PC-3 (cell line): ENCODE results near the gene LNPEP. TPM values are rescaled to one million over a fixed set of nuclear protein-coding genes. Genes with fewer than 3 reads are reported as not detected.

Source experiments
- ATAC-seq: fragments of 200-7000 bp; cut with Tn5 transposase; 2 replicates; pipeline ENCODE4 v1.9.1; 2020; ENCODE audit warnings: mild to moderate bottlenecking, moderate library complexity
- BruUV-seq: library from RNA; stranded (reverse); fragments of 400-500 nt; replicated peaks from 2 replicates; lab custom pipeline; 2021; lab: Mats Ljungman, UMichigan
- CTCF ChIA-PET: fragments of 300-600 bp; sonication (Branson Sonifier 250); formaldehyde crosslinking; loops from one replicate; lab custom pipeline; 2022; ENCODE audit warnings: antibody characterized with exemption; lab: Charles Lee
- POLR2A ChIA-PET: fragments of 300-600 bp; sonication (Branson Sonifier 250); formaldehyde crosslinking; loops from one replicate; lab custom pipeline; 2022; ENCODE audit warnings: antibody characterized with exemption; ENCODE audit not compliant: unreplicated experiment; lab: Charles Lee
- DNase-seq: peaks from one replicate; pipeline ENCODE4 v3.0.0-alpha.2; 2015
- H2AFZ ChIP-seq: fragments of 300-600 bp; sonication (generic); 2 replicates; pipeline ENCODE4 v1.6.0; 2016; ENCODE audit warnings: antibody characterized with exemption, low read length
- H3F3A ChIP-seq: fragments of 300-600 bp; sonication (generic); one replicate; pipeline ENCODE4 v1.6.0; 2017; ENCODE audit warnings: antibody characterized with exemption, low read length, control low read depth, mild to moderate bottlenecking; ENCODE audit not compliant: unreplicated experiment
- H3K27ac ChIP-seq: fragments of 300-600 bp; sonication (generic); 2 replicates; pipeline ENCODE4 v1.5.1; 2016; ENCODE audit warnings: mild to moderate bottlenecking, low read length
- H3K27me3 ChIP-seq: fragments of 300-600 bp; sonication (generic); 2 replicates; pipeline ENCODE4 v1.6.1; 2016; ENCODE audit warnings: low read length, mixed read lengths
- H3K36me3 ChIP-seq: fragments of 300-600 bp; sonication (generic); 2 replicates; pipeline ENCODE4 v1.6.1; 2016; ENCODE audit warnings: low read depth, mixed run types, low read length, mixed read lengths
- H3K4me1 ChIP-seq: fragments of 300-600 bp; sonication (generic); 2 replicates; pipeline ENCODE4 v1.5.1; 2016; ENCODE audit warnings: low read length; ENCODE audit not compliant: insufficient read depth
- H3K4me2 ChIP-seq: fragments of 300-600 bp; sonication (generic); 2 replicates; pipeline ENCODE4 v1.6.0; 2016; ENCODE audit warnings: low read length
- H3K4me3 ChIP-seq: fragments of 300-600 bp; sonication (generic); 2 replicates; pipeline ENCODE4 v1.5.1; 2016; ENCODE audit warnings: mild to moderate bottlenecking, low read length, mixed read lengths
- H3K79me2 ChIP-seq: fragments of 300-600 bp; sonication (generic); 2 replicates; pipeline ENCODE4 v1.6.1; 2017; ENCODE audit warnings: low read length, mixed read lengths
- H3K9ac ChIP-seq: fragments of 300-600 bp; sonication (generic); 2 replicates; pipeline ENCODE4 v1.6.0; 2016; ENCODE audit warnings: mild to moderate bottlenecking, low read length
- H3K9me2 ChIP-seq: fragments of 300-600 bp; sonication (generic); replicated peaks from 2 replicates; pipeline ENCODE4 v1.6.1; 2016; ENCODE audit warnings: mixed run types, low read length, mixed read lengths
- H3K9me3 ChIP-seq: fragments of 300-600 bp; sonication (generic); 2 replicates; pipeline ENCODE4 v1.6.1; 2016; ENCODE audit warnings: low read length, mixed read lengths
- H4K20me1 ChIP-seq: fragments of 300-600 bp; sonication (generic); 2 replicates; pipeline ENCODE4 v1.6.1; 2016; ENCODE audit warnings: low read length, mixed read lengths
- CTCF ChIP-seq: fragments of 300-600 bp; sonication (generic); conservative IDR thresholded peaks from 2 replicates; pipeline ENCODE4 v1.5.1; 2017; ENCODE audit warnings: antibody characterized with exemption, low read depth, mild to moderate bottlenecking, low read length
- EZH2 ChIP-seq: fragments of 300-600 bp; sonication (generic); IDR thresholded peaks from one replicate; pipeline ENCODE4 v1.6.1; 2017; ENCODE audit warnings: antibody characterized with exemption, mild to moderate bottlenecking, low read length; ENCODE audit not compliant: unreplicated experiment
- EZH2phosphoT487 ChIP-seq: fragments of 300-600 bp; sonication (generic); IDR thresholded peaks from 2 replicates; pipeline ENCODE4 v1.6.1; 2018; ENCODE audit warnings: mild to moderate bottlenecking, antibody characterized with exemption, low read length, borderline replicate concordance
- intact Hi-C: fragments of 100-400 bp; cut with micrococcal nuclease; formaldehyde crosslinking; loops from 2 replicates; pipeline ENCODE4 v1.9.0; 2023
- total RNA-seq: library from RNA; depleted of rRNA; stranded (reverse); fragments of >200 nt; gene quantifications from 2 replicates; pipeline ENCODE4 v1.2.3, GENCODE V29; 2014

LNPEP gene
- total RNA-seq, 1 experiment from 2014 or later, result 11.1 TPM

GRCh38 chr5:96940586-96940985 lies 4.7 kb downstream of the LNPEP start:
- no peaks in the 10 kb centered on the region for H4K20me1 ChIP-seq
- POLR2A ChIA-PET, result no interaction called here
- H3F3A ChIP-seq, result no peaks in the 10 kb centered on the region
- no peak overlapping the region for H3K4me3 ChIP-seq
- ATAC-seq, result no peak
- CTCF ChIA-PET, result no interaction called here
- H3K9me2 ChIP-seq, result no peaks in the 10 kb centered on the region
- H3K27me3 ChIP-seq, result no peaks in the 10 kb centered on the region
- H3K9me3 ChIP-seq, result no peaks in the 10 kb centered on the region
- TF ChIP-seq EZH2 (no peak), CTCF (no peak), EZH2phosphoT487 (no peak)
- H3K4me2 ChIP-seq, result no peak overlapping the region
- peaks cover 23% of the 10 kb centered on the region; the same call in 1 of the 2 replicates for H3K4me1 ChIP-seq
- H2AFZ ChIP-seq, result no peak overlapping the region
- no peak overlapping the region for H3K9ac ChIP-seq
- H3K27ac ChIP-seq, result no peak overlapping the region
- no TSS peak for BruUV-seq
- no peaks in the 10 kb centered on the region for H3K36me3 ChIP-seq
- DNase-seq, result no peak
- intact Hi-C loops, result no loop called here
- peaks cover 67% of the 10 kb centered on the region for H3K79me2 ChIP-seq

GRCh38 chr5:96941140-96941539 lies 5.3 kb downstream of the LNPEP start:
- Histone ChIP-seq H3K27me3 (no peaks in the 10 kb centered on the region), H3K4me2 (no peak overlapping the region), H3K9me3 (no peaks in the 10 kb centered on the region), H3F3A (no peaks in the 10 kb centered on the region), H4K20me1 (no peaks in the 10 kb centered on the region), H3K27ac (no peak overlapping the region), H3K9me2 (no peaks in the 10 kb centered on the region), H3K4me3 (no peak overlapping the region), H3K79me2 (peaks cover 73% of the 10 kb centered on the region), H3K9ac (no peak overlapping the region), H2AFZ (no peak overlapping the region), H3K4me1 (peaks cover 23% of the 10 kb centered on the region; the same call in 1 of the 2 replicates), H3K36me3 (no peaks in the 10 kb centered on the region)
- no TSS peak for BruUV-seq
- POLR2A ChIA-PET, result no interaction called here
- TF ChIP-seq CTCF (no peak), EZH2phosphoT487 (no peak), EZH2 (no peak)
- intact Hi-C loops, result no loop called here
- CTCF ChIA-PET, result no interaction called here
- ATAC-seq (no peak), DNase-seq (no peak)

GRCh38 chr5:96942078-96942477 lies 6.2 kb downstream of the LNPEP start:
- Histone ChIP-seq H3K79me2 (peaks cover 73% of the 10 kb centered on the region), H3K9me3 (no peaks in the 10 kb centered on the region), H3K9ac (no peak overlapping the region), H3K27me3 (no peaks in the 10 kb centered on the region), H3K9me2 (no peaks in the 10 kb centered on the region), H3F3A (no peaks in the 10 kb centered on the region), H3K4me1 (peaks cover 27% of the 10 kb centered on the region; the same call in 1 of the 2 replicates), H3K27ac (no peak overlapping the region), H3K4me2 (no peak overlapping the region), H2AFZ (no peak overlapping the region), H3K36me3 (no peaks in the 10 kb centered on the region), H3K4me3 (no peak overlapping the region), H4K20me1 (no peaks in the 10 kb centered on the region)
- TF ChIP-seq EZH2, result no peak
- TF ChIP-seq CTCF, result no peak
- TF ChIP-seq EZH2phosphoT487, result no peak
- DNase-seq (no peak), ATAC-seq (no peak)
- intact Hi-C loops, result no loop called here
- ChIA-PET POLR2A (no interaction called here), CTCF (no interaction called here)
- BruUV-seq, result no TSS peak
